GM13977 (cell line): Measurements from ENCODE around the gene KLRD1.

Experiments used
- DNase-seq: peaks from one replicate; pipeline ENCODE4 v3.0.0; 2012; ENCODE audit warnings: low spot score
- in situ Hi-C: fragments of 300-500 bp; cut with MboI; formaldehyde crosslinking; loops from one replicate; pipeline ENCODE4 v1.12.0; 2022; ENCODE audit warnings: low sequenced_read_pairs, low pct_unique_long_range_greater_than_20kb, mixed read lengths, inconsistent platforms; ENCODE audit not compliant: unreplicated experiment
- TF ChIP-seq, protein P1 (sequence below): IDR thresholded peaks from 2 replicates; pipeline ENCODE4 v1.5.1; 2012; ENCODE audit warnings: mild to moderate bottlenecking, control low read depth; ENCODE audit not compliant: insufficient read depth; ENCODE audit errors: extremely low read depth, missing control alignments

The KLRD1 gene

DNA sequence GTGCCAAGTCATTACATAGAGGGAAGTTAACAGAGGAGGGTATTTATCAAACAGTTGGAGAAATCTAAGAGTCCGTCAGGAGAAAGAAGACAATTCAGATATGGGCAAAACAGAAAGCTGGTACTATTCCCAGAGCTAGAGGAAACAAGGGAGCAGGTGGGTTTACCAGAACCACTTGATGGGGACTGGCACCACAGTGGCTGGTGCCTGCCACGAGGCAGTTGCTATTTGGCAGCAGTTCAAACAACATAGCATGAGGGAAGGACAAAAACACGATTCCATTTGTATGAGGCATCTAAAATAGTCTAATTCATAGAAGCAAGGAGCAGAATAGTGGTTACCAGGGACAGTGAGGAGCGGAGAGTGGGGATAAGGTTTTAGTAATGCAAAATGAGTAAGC is 24.6 kb upstream of the KLRD1 start:
- in situ Hi-C loops = no loop called here
- TF ChIP-seq, protein P1, sequence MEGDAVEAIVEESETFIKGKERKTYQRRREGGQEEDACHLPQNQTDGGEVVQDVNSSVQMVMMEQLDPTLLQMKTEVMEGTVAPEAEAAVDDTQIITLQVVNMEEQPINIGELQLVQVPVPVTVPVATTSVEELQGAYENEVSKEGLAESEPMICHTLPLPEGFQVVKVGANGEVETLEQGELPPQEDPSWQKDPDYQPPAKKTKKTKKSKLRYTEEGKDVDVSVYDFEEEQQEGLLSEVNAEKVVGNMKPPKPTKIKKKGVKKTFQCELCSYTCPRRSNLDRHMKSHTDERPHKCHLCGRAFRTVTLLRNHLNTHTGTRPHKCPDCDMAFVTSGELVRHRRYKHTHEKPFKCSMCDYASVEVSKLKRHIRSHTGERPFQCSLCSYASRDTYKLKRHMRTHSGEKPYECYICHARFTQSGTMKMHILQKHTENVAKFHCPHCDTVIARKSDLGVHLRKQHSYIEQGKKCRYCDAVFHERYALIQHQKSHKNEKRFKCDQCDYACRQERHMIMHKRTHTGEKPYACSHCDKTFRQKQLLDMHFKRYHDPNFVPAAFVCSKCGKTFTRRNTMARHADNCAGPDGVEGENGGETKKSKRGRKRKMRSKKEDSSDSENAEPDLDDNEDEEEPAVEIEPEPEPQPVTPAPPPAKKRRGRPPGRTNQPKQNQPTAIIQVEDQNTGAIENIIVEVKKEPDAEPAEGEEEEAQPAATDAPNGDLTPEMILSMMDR = no peak
- DNase-seq = no peak

DNA sequence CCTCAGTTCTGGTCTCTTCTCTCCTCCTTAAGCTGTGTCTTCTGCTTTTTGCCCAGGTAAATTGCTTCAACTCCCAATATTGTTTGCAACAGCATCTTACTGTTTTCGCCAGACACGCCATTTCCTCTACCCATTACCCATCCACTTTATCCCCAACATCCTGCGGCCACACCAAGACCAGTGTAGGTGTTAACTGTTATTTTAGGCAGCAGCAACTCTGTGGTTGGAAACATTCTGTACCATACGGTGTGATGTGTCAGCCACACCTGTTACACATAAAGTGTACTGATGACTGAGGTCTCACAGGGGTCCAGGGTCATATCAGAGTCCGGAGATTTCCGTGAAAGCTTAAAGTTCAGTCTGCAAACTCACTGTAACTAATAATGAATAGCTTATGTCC is 21.8 kb upstream of the KLRD1 start:
- TF ChIP-seq, protein P1 = no peak
- in situ Hi-C loops = no loop called here
- no peak for DNase-seq

DNA sequence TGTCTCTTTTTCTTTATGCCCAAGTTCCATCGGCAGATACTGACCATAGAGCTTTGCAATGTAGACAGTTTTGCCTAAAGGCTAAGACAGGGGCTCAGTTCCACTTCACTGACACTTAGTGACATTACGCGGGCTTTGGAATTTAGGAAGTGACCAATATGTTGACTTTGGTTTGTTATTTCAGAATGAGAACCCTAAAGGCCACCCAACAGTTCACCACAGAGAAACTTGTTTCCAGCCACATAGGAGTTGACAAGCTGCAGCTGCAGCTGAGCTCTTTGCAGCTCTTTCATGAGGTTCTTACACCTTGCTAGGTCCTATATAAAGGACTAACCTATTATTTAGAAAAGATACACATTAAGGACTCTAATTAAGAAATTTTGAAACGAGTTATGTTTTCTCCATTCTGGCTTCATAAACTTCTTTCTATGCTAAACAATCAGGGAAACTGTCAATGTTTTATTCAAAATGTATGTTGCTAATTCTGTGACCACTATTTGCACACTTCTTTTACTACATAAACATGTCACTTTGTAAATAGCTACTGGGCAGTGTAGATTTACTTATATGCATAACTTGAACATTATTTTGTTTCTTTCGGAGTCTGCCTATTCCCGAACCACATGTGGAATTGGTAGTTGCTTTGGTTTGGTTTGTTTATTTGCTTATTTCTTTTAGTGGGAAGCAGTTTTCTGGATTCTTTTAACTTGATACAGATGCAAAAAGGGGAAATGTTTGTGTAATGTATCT is 18.5 kb upstream of the KLRD1 start:
- TF ChIP-seq, protein P1 = no peak
- in situ Hi-C loops = no loop called here
- no peak for DNase-seq

- TF ChIP-seq, protein P1 = no peak
- DNase-seq = no peak
- in situ Hi-C loops = no loop called here
Observed at GRCh38 chr12:10291030-10291429, 16.6 kb upstream of the KLRD1 start.

- TF ChIP-seq, protein P1 = no peak
- DNase-seq = no peak
- in situ Hi-C loops = no loop called here
Observed at GRCh38 chr12:10293151-10293550, 14.5 kb upstream of the KLRD1 start.

GRCh38 chr12:10293570-10294227 is 14.0 kb upstream of the KLRD1 start:
- in situ Hi-C loops = no loop called here
- TF ChIP-seq, protein P1 = no peak
- no peak for DNase-seq
